Measurements from ENCODE around the gene ITGB4. TPM values are rescaled to one million over a fixed set of nuclear protein-coding genes. Genes with fewer than 3 reads are reported as not detected.

The ITGB4 gene
- total RNA-seq, 4 donors from 2014 or later = 211 to 335 (median 233) TPM

DNA sequence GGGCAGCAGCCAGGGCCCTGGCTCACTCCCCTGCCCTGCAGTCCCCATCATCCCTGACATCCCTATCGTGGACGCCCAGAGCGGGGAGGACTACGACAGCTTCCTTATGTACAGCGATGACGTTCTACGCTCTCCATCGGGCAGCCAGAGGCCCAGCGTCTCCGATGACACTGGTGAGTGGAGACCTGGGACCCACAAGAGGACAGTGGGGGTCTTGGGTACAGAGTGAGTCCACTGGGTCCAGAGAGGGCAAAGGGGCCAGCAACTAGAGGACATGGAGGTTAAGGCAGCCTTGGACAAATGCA lies 31.1 kb downstream of the ITGB4 start:
- no peak for DNase-seq (ENCODE audit: low spot score in 2 of 2)
- H3K4me1 ChIP-seq = peaks cover 0 to 70% (median 22%) of the 10 kb centered on the region in 4 donors
- no peak overlapping the region for H3K4me3 ChIP-seq
- peaks cover 0 to 97% (median 0%) of the 10 kb centered on the region in 3 donors for H3K36me3 ChIP-seq
- H3K27me3 ChIP-seq = no peaks in the 10 kb centered on the region
- 89 to 94% methylated on average over 7 to 10 of the region's 10 CpGs for WGBS, 2 donors
- TF ChIP-seq, protein P1, sequence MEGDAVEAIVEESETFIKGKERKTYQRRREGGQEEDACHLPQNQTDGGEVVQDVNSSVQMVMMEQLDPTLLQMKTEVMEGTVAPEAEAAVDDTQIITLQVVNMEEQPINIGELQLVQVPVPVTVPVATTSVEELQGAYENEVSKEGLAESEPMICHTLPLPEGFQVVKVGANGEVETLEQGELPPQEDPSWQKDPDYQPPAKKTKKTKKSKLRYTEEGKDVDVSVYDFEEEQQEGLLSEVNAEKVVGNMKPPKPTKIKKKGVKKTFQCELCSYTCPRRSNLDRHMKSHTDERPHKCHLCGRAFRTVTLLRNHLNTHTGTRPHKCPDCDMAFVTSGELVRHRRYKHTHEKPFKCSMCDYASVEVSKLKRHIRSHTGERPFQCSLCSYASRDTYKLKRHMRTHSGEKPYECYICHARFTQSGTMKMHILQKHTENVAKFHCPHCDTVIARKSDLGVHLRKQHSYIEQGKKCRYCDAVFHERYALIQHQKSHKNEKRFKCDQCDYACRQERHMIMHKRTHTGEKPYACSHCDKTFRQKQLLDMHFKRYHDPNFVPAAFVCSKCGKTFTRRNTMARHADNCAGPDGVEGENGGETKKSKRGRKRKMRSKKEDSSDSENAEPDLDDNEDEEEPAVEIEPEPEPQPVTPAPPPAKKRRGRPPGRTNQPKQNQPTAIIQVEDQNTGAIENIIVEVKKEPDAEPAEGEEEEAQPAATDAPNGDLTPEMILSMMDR (IDR thresholded peaks at IDR 0.05) = no peak
- TF ChIP-seq EP300 (IDR thresholded peaks at IDR 0.05) = no peak
- TF ChIP-seq POLR2A (IDR thresholded peaks at IDR 0.05) = no peak
- no peaks in the 10 kb centered on the region for H3K9me3 ChIP-seq
- H3K27ac ChIP-seq = peak overlapping the region in 1 of 4 donors; percentile 87

DNA sequence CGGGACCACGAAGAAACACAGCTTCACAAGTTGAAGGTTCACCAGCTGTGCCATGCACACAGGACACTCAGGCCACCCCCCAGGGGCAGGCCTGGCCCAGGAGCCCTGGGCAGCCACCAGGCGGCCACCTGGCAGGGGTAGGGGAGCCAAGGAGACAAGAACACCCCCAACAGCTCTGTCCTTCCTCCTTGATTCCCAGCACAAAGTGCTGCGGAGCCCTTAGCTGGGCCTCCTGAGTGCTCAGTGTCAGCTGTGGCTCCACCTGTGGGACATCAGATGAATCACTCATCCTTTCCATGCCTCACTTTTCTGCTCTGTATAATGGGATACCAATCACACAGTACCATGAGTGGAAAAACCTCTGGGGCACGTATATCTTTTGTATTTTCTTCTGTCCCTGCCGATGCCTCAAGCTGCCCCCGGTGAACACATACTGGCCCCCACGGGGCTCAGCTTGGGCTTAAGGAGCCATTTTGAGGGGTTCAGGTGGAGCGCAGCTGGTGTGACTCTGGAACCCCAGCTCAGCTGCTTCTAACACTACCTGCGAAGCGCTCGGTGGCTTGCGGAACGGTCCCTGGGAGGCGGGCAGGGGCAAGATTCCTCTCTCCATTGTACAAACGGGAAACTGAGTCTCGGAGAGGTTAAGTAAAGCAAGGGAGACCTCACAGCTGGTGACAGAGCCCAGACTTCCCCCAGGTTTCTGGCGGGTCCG lies 31.7 kb downstream of the ITGB4 start:
- Histone ChIP-seq H3K27me3 (no peaks in the 10 kb centered on the region), H3K27ac (peak overlapping the region; percentile 61 to 88 (median 83)), H3K36me3 (peaks cover 0 to 98% (median 5%) of the 10 kb centered on the region in 3 donors), H3K9me3 (no peaks in the 10 kb centered on the region), H3K4me1 (peaks cover 0 to 64% (median 20%) of the 10 kb centered on the region in 4 donors), H3K4me3 (peak overlapping the region; percentile 12 to 53 (median 33))
- TF ChIP-seq, protein P1 (IDR thresholded peaks at IDR 0.05) = no peak
- TF ChIP-seq EP300 (IDR thresholded peaks at IDR 0.05) (no peak), POLR2A (IDR thresholded peaks at IDR 0.05) (no peak)
- 75 to 78% methylated on average over 16 to 19 of the region's 19 CpGs for WGBS, 2 donors
- DNase-seq (ENCODE audit: low spot score in 2 of 2) = no peak

DNA sequence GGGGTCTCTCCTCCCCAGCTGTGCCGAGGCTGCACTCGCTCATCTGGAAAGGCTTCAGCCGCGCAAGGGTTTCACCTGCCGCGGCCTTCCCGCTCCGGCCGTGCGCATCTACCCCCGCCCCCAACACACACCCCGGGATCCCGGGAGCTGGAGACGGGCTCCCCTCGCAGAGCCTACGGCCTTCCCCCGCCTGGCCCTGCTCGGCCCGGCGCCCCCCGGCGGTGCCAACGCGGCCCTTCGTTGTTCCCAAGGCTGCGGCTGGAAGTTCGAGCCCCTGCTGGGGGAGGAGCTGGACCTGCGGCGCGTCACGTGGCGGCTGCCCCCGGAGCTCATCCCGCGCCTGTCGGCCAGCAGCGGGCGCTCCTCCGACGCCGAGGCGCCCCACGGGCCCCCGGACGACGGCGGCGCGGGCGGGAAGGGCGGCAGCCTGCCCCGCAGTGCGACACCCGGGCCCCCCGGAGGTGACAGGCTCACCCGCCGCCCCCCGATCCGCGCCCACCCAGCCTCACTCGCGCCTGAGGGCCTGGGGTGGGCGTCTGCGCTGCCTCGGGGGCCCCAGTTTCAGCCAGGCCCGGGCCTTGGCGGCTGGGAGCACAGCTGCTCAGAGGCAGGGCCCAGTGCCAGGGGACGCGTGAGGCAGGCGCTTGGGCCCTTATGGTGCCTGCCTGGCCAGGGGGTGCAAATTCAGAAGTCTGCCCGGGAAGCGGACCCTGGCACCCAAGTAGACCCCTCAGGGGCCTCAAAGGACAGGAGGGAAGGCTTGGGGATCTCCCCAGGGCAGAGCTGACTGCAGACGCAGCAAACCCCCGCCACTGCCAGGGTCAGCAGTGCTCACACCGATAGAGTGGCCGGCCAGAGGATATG lies 32.5 kb downstream of the ITGB4 start:
- no peaks in the 10 kb centered on the region for H3K27me3 ChIP-seq
- H3K36me3 ChIP-seq = peaks cover 0 to 98% (median 10%) of the 10 kb centered on the region in 3 donors
- peaks cover 0 to 56% (median 18%) of the 10 kb centered on the region in 4 donors for H3K4me1 ChIP-seq
- H3K9me3 ChIP-seq = no peaks in the 10 kb centered on the region
- peak overlapping the region; percentile 15 to 53 (median 33) for H3K4me3 ChIP-seq
- DNase-seq (ENCODE audit: low spot score in 2 of 2) = no peak
- 10 to 34% methylated on average over 34 to 55 of the region's 76 CpGs for WGBS, 2 donors
- TF ChIP-seq POLR2A (IDR thresholded peaks at IDR 0.05) (no peak), EP300 (IDR thresholded peaks at IDR 0.05) (peak in 1 of 2 donors; percentile 25)
- TF ChIP-seq, protein P1 (IDR thresholded peaks at IDR 0.05) = peak; percentile 59 to 85 (median 72)
- peak overlapping the region; percentile 61 to 88 (median 83) for H3K27ac ChIP-seq

DNA sequence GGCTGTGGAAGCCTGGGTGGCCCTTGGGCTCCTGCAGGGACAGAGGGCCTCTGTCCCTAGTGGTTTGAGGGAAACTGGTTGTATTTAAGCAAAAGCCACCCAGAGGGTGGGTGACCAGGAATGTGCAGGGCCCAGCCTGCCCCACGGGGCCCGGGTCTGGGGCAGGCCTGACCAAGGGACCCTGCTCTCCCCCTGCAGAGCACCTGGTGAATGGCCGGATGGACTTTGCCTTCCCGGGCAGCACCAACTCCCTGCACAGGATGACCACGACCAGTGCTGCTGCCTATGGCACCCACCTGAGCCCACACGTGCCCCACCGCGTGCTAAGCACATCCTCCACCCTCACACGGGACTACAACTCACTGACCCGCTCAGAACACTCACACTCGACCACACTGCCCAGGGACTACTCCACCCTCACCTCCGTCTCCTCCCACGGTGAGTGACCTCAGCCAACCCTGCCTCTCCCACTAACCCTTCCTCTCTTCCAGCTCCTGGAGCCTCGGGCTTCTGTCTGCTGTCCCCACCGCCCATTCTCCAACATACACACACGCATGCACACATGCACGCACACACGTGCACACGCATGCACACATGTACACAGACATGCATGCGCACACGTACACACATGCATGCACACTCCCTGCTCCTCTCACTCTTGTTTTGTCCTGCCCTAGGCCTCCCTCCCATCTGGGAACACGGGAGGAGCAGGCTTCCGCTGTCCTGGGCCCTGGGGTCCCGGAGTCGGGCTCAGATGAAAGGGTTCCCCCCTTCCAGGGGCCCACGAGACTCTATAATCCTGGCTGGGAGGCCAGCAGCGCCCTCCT lies 33.3 kb downstream of the ITGB4 start:
- TF ChIP-seq POLR2A (IDR thresholded peaks at IDR 0.05) = no peak
- TF ChIP-seq EP300 (IDR thresholded peaks at IDR 0.05) = no peak
- TF ChIP-seq, protein P1 (IDR thresholded peaks at IDR 0.05) = no peak
- no peak for DNase-seq (ENCODE audit: low spot score in 2 of 2)
- H3K36me3 ChIP-seq = peaks cover 0 to 98% (median 10%) of the 10 kb centered on the region in 3 donors
- peak overlapping the region; percentile 61 to 88 (median 83) for H3K27ac ChIP-seq
- WGBS, 2 donors = 67 to 68% methylated on average over 26 to 27 of the region's 27 CpGs
- no peaks in the 10 kb centered on the region for H3K27me3 ChIP-seq
- H3K4me1 ChIP-seq = peaks cover 0 to 47% (median 12%) of the 10 kb centered on the region in 4 donors
- H3K4me3 ChIP-seq = peak overlapping the region in 1 of 4 donors; percentile 49
- no peaks in the 10 kb centered on the region for H3K9me3 ChIP-seq

Measured in tibial nerve (tissue), 4 donors.